ENCODE data around the gene CWC15.
A peak's percentile ranks its signal among the peaks of the same experiment; 100 is the strongest.

Gene CWC15

GRCh38 chr11:94972700-94973098, 657 bp downstream of the CWC15 start:
- Mint-ChIP-seq H3K27ac (peak overlapping the region; percentile 87), H3K36me3 (peaks cover 41% of the 10 kb centered on the region), H3K4me1 (peaks cover 49% of the 10 kb centered on the region), H3K27me3 (no peaks in the 10 kb centered on the region), H3K4me3 (peak overlapping the region; percentile 90), H3K9me3 (no peaks in the 10 kb centered on the region)
- DNase-seq: no peak
- CTCF ChIA-PET: interaction anchor here (1.4 kb wide), 2 partner anchors 97 to 349 kb away, joined by 3 to 6 read pairs; no protein-coding TSS in a partner anchor

GRCh38 chr11:94968334-94968958, 4.9 kb downstream of the CWC15 start:
- CTCF ChIA-PET: interaction anchor here (0.7 to 2.4 kb wide), 7 partner anchors 20 to 345 kb away, joined by 3 to 12 read pairs (median 3); no protein-coding TSS in a partner anchor
- DNase-seq: no peak
- peaks cover 57% of the 10 kb centered on the region for H3K36me3 Mint-ChIP-seq
- H3K4me3 Mint-ChIP-seq: no peak overlapping the region
- H3K27ac Mint-ChIP-seq: no peak overlapping the region
- H3K9me3 Mint-ChIP-seq: no peaks in the 10 kb centered on the region
- H3K27me3 Mint-ChIP-seq: no peaks in the 10 kb centered on the region
- peaks cover 24% of the 10 kb centered on the region for H3K4me1 Mint-ChIP-seq

GRCh38 chr11:94964934-94965333, 8.4 kb downstream of the CWC15 start:
- CTCF ChIA-PET: no interaction called here
- Mint-ChIP-seq H3K36me3 (peaks cover 60% of the 10 kb centered on the region), H3K4me3 (no peak overlapping the region), H3K27ac (no peak overlapping the region), H3K9me3 (no peaks in the 10 kb centered on the region), H3K27me3 (no peaks in the 10 kb centered on the region), H3K4me1 (peaks cover 3% of the 10 kb centered on the region)
- DNase-seq: no peak

- H3K36me3 Mint-ChIP-seq: peaks cover 46% of the 10 kb centered on the region
- no peak for DNase-seq
- H3K27ac Mint-ChIP-seq: no peak overlapping the region
- no peak overlapping the region for H3K4me3 Mint-ChIP-seq
- no peaks in the 10 kb centered on the region for H3K27me3 Mint-ChIP-seq
- no peaks in the 10 kb centered on the region for H3K9me3 Mint-ChIP-seq
- H3K4me1 Mint-ChIP-seq: no peaks in the 10 kb centered on the region
- CTCF ChIA-PET: interaction anchor here (0.9 to 1.4 kb wide), 3 partner anchors 11 to 338 kb away, joined by 3 read pairs; no protein-coding TSS in a partner anchor
Measured at GRCh38 chr11:94961255-94961654, 12.1 kb downstream of the CWC15 start.

- Mint-ChIP-seq H3K4me1 (no peaks in the 10 kb centered on the region), H3K36me3 (peaks cover 39% of the 10 kb centered on the region), H3K27ac (no peak overlapping the region), H3K4me3 (no peak overlapping the region), H3K9me3 (no peaks in the 10 kb centered on the region), H3K27me3 (no peaks in the 10 kb centered on the region)
- no peak for DNase-seq
- CTCF ChIA-PET: no interaction called here
Measured at GRCh38 chr11:94960488-94960887, 12.9 kb downstream of the CWC15 start.

GRCh38 chr11:94959179-94959578, 14.2 kb downstream of the CWC15 start:
- Mint-ChIP-seq H3K4me3 (no peak overlapping the region), H3K9me3 (no peaks in the 10 kb centered on the region), H3K27me3 (peaks cover 2% of the 10 kb centered on the region), H3K36me3 (peaks cover 29% of the 10 kb centered on the region), H3K27ac (no peak overlapping the region), H3K4me1 (no peaks in the 10 kb centered on the region)
- CTCF ChIA-PET: no interaction called here
- no peak for DNase-seq

GRCh38 chr11:94958121-94958696, 15.1 kb downstream of the CWC15 start:
- no peaks in the 10 kb centered on the region for H3K9me3 Mint-ChIP-seq
- H3K4me1 Mint-ChIP-seq: no peaks in the 10 kb centered on the region
- peaks cover 24% of the 10 kb centered on the region for H3K36me3 Mint-ChIP-seq
- H3K4me3 Mint-ChIP-seq: no peak overlapping the region
- H3K27me3 Mint-ChIP-seq: peaks cover 4% of the 10 kb centered on the region
- DNase-seq: no peak
- no peak overlapping the region for H3K27ac Mint-ChIP-seq
- CTCF ChIA-PET: no interaction called here

GRCh38 chr11:94956963-94957362, 16.4 kb downstream of the CWC15 start:
- Mint-ChIP-seq H3K27ac (no peak overlapping the region), H3K4me3 (no peak overlapping the region), H3K9me3 (no peaks in the 10 kb centered on the region), H3K27me3 (peaks cover 8% of the 10 kb centered on the region), H3K36me3 (peaks cover 15% of the 10 kb centered on the region), H3K4me1 (no peaks in the 10 kb centered on the region)
- CTCF ChIA-PET: no interaction called here
- DNase-seq: no peak

GRCh38 chr11:94954753-94955152, 18.6 kb downstream of the CWC15 start:
- Mint-ChIP-seq H3K27me3 (peaks cover 8% of the 10 kb centered on the region), H3K4me3 (no peak overlapping the region), H3K4me1 (no peaks in the 10 kb centered on the region), H3K9me3 (no peaks in the 10 kb centered on the region), H3K36me3 (peaks cover 3% of the 10 kb centered on the region), H3K27ac (no peak overlapping the region)
- CTCF ChIA-PET: no interaction called here
- DNase-seq: no peak

GRCh38 chr11:94948070-94948617, 25.2 kb downstream of the CWC15 start:
- Mint-ChIP-seq H3K4me1 (no peaks in the 10 kb centered on the region), H3K9me3 (no peaks in the 10 kb centered on the region), H3K27me3 (peaks cover 17% of the 10 kb centered on the region), H3K36me3 (no peaks in the 10 kb centered on the region), H3K27ac (no peak overlapping the region), H3K4me3 (no peak overlapping the region)
- no peak for DNase-seq
- CTCF ChIA-PET: interaction anchor here (1.1 kb wide), 1 partner anchor 20 kb away, joined by 3 read pairs; no protein-coding TSS in a partner anchor

GRCh38 chr11:94946812-94947211, 26.5 kb downstream of the CWC15 start:
- CTCF ChIA-PET: no interaction called here
- Mint-ChIP-seq H3K36me3 (no peaks in the 10 kb centered on the region), H3K4me1 (no peaks in the 10 kb centered on the region), H3K27ac (no peak overlapping the region), H3K4me3 (no peak overlapping the region), H3K9me3 (no peaks in the 10 kb centered on the region), H3K27me3 (peaks cover 15% of the 10 kb centered on the region)
- no peak for DNase-seq

- Mint-ChIP-seq H3K4me3 (no peak overlapping the region), H3K4me1 (no peaks in the 10 kb centered on the region), H3K36me3 (no peaks in the 10 kb centered on the region), H3K27me3 (peaks cover 17% of the 10 kb centered on the region), H3K27ac (no peak overlapping the region), H3K9me3 (no peaks in the 10 kb centered on the region)
- CTCF ChIA-PET: interaction anchor here (0.7 to 1.6 kb wide), 3 partner anchors 10 to 28 kb away, joined by 3 to 7 read pairs (median 3); no protein-coding TSS in a partner anchor
- DNase-seq: no peak
Measured at GRCh38 chr11:94941131-94941530, 32.2 kb downstream of the CWC15 start.

- no peak overlapping the region for H3K27ac Mint-ChIP-seq
- CTCF ChIA-PET: no interaction called here
- peaks cover 17% of the 10 kb centered on the region for H3K27me3 Mint-ChIP-seq
- no peaks in the 10 kb centered on the region for H3K36me3 Mint-ChIP-seq
- H3K4me3 Mint-ChIP-seq: no peak overlapping the region
- no peak for DNase-seq
- no peaks in the 10 kb centered on the region for H3K9me3 Mint-ChIP-seq
- peaks cover 14% of the 10 kb centered on the region for H3K4me1 Mint-ChIP-seq
Measured at GRCh38 chr11:94939346-94939745, 34.0 kb downstream of the CWC15 start.

GRCh38 chr11:94938095-94939055, 35.0 kb downstream of the CWC15 start:
- H3K27ac Mint-ChIP-seq: no peak overlapping the region
- no peak overlapping the region for H3K4me3 Mint-ChIP-seq
- DNase-seq: no peak
- no peaks in the 10 kb centered on the region for H3K36me3 Mint-ChIP-seq
- peaks cover 15% of the 10 kb centered on the region for H3K27me3 Mint-ChIP-seq
- CTCF ChIA-PET: no interaction called here
- H3K4me1 Mint-ChIP-seq: peaks cover 24% of the 10 kb centered on the region
- H3K9me3 Mint-ChIP-seq: no peaks in the 10 kb centered on the region

Measured in activated naive CD4-positive, alpha-beta T cell treated with anti-CD3 and anti-CD28 coated beads, Interleukin-2, amount 10 ng/mL, durations not matched to agents 7 days and 5 days (primary cell).